ENCODE measurements around the gene PTGDS. TPM values are rescaled to one million over a fixed set of nuclear protein-coding genes. Genes with fewer than 3 reads are reported as not detected.

The PTGDS gene
- 100 to 1,000 TPM in 2 of 7 donors, 10 to 100 TPM in 4, 1 to 10 TPM in 1; 5.8 to 191 (median 59.8) TPM for total RNA-seq
- polyA plus RNA-seq: 10 to 100 TPM; 13.6 to 43.1 TPM
- long read RNA-seq, donor 1, transcript PTGDS-202 (7 exons, 807 nt): major isoform, 17 of 19 reads
- long read RNA-seq, donor 1, partial matches to known transcripts: 0 of 19 reads
- long read RNA-seq, donor 1, other reads (novel, unspliced or antisense): 2 of 19 reads
- long read RNA-seq, donor 2, transcript PTGDS-202 (7 exons, 807 nt): major isoform, 13 of 18 reads
- long read RNA-seq, donor 2, partial matches to known transcripts: 0 of 18 reads
- long read RNA-seq, donor 2, other reads (novel, unspliced or antisense): 0 of 18 reads
- long read RNA-seq, donor 3, transcript PTGDS-202 (7 exons, 807 nt): major isoform, 142 of 158 reads
- long read RNA-seq, donor 3, partial matches to known transcripts: 2 of 158 reads
- long read RNA-seq, donor 3, other reads (novel, unspliced or antisense): 11 of 158 reads

GRCh38 chr9:136977223-136977622 lies at the start of gene PTGDS:
PTGDS (plus strand) TSS chr9:136977504; CDS start chr9:136977579, 75 bp downstream.
- H3K27me3 ChIP-seq: no peaks in the 10 kb centered on the region
- peak within 1 kb of the TSS; percentile 34 for H3K4me3 ChIP-seq
- no peaks in the 10 kb centered on the region for H3K9me3 ChIP-seq
- intact Hi-C loops (cut with DNase I): no loop called here
- H3K4me1 ChIP-seq (ENCODE audit: insufficient read depth): peaks cover 6% of the 10 kb centered on the region
- 44 to 62% (median 52%) methylated on average over 8 to 10 of the region's 10 CpGs for WGBS, 3 donors
- H3K36me3 ChIP-seq: no peaks in the 10 kb centered on the region
- peak in 3 of 5 donors; percentile 40 to 75 (median 53) for DNase-seq
- H3K27ac ChIP-seq: no peak within 1 kb of the TSS
- TF ChIP-seq POLR2A (IDR thresholded peaks at IDR 0.05) (no peak), CTCF (IDR thresholded peaks at IDR 0.05) (no peak), EP300 (IDR thresholded peaks at IDR 0.05) (no peak)

- Histone ChIP-seq H3K4me3 (no peak overlapping the region), H3K9me3 (no peaks in the 10 kb centered on the region), H3K4me1 (ENCODE audit: insufficient read depth) (no peaks in the 10 kb centered on the region), H3K27ac (no peak overlapping the region), H3K36me3 (no peaks in the 10 kb centered on the region), H3K27me3 (no peaks in the 10 kb centered on the region)
- WGBS, 3 donors: 80 to 82% (median 81%) methylated on average over 9 of the region's 9 CpGs
- intact Hi-C loops (cut with DNase I): loop anchor here in 1 of 4 donors (2.0 kb wide), 1 partner anchor 62 kb away; the partner anchor contains the start of gene EDF1
- TF ChIP-seq EP300 (IDR thresholded peaks at IDR 0.05) (no peak), CTCF (IDR thresholded peaks at IDR 0.05) (no peak), POLR2A (IDR thresholded peaks at IDR 0.05) (no peak)
- DNase-seq: no peak
These were observed 48.7 kb upstream of the PTGDS start for GRCh38 chr9:136928591-136928990.

GRCh38 chr9:136930014-136930413 lies 47.3 kb upstream of the PTGDS start:
- H3K4me3 ChIP-seq: no peak overlapping the region
- intact Hi-C loops (cut with DNase I): loop anchor here in 1 of 4 donors (5.0 kb wide), 1 partner anchor 33 kb away; no protein-coding TSS in a partner anchor
- DNase-seq: no peak
- no peaks in the 10 kb centered on the region for H3K9me3 ChIP-seq
- no peaks in the 10 kb centered on the region for H3K36me3 ChIP-seq
- no peaks in the 10 kb centered on the region for H3K27me3 ChIP-seq
- TF ChIP-seq POLR2A (IDR thresholded peaks at IDR 0.05): no peak
- no peak for TF ChIP-seq CTCF (IDR thresholded peaks at IDR 0.05)
- TF ChIP-seq EP300 (IDR thresholded peaks at IDR 0.05): no peak
- no peaks in the 10 kb centered on the region for H3K4me1 ChIP-seq (ENCODE audit: insufficient read depth)
- WGBS, 3 donors: 95 to 98% (median 96%) methylated on average over 4 of the region's 4 CpGs
- H3K27ac ChIP-seq: no peak overlapping the region

- Histone ChIP-seq H3K4me3 (no peak overlapping the region), H3K27ac (no peak overlapping the region), H3K9me3 (no peaks in the 10 kb centered on the region), H3K27me3 (no peaks in the 10 kb centered on the region), H3K36me3 (no peaks in the 10 kb centered on the region), H3K4me1 (ENCODE audit: insufficient read depth) (no peaks in the 10 kb centered on the region)
- intact Hi-C loops (cut with DNase I): loop anchor here in 1 of 4 donors (5.0 kb wide), 1 partner anchor 34 kb away; no protein-coding TSS in a partner anchor
- TF ChIP-seq CTCF (IDR thresholded peaks at IDR 0.05): no peak
- no peak for TF ChIP-seq POLR2A (IDR thresholded peaks at IDR 0.05)
- no peak for TF ChIP-seq EP300 (IDR thresholded peaks at IDR 0.05)
- DNase-seq: no peak
- WGBS, 3 donors: 95 to 98% (median 96%) methylated on average over 2 of the region's 2 CpGs
These were observed 45.6 kb upstream of the PTGDS start for GRCh38 chr9:136931611-136932130.
